ENCODE measurements around the gene CD47.

DNA sequence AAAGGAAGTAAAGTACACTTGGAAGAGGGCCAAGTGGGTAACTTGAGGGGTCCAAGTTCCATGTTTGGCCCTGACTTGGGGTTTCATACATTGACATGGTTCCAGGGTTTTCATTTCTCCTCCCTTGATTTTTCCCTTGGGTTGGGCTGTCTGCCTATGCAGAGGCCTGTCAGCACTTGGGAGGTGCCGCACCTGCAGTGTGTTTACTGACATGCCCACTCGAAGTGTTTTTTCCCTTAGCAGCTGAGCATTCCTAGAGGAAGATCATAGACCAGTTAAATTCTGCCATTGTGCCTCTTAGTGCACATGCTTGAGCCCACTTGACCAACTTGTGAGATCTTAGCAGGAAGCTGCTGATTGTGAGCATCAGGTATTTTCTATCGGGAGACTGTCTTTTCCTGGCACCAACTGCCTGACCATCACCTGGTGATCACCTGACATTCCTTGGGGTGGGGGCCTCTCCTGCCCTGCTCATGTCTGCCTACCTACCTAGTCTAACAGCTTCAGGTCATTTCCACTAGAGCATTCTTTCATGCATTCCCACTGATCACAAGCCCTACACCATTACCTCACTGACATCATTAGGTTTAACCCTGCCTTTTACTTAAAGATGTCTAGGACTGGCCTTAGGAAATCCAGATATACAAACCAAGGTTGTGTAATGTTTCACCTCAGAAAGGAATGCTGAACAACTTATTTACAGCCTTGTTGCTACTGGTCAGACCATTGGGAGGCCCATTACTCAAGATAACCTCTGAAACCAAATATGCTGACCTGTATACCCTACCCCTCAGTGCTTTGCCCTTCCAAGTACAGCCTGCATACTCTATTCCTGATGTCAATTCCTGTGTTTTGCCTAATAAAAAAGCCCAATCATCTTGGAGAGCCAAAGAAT, 68.3 kb downstream of the CD47 start:
- TF ChIP-seq, protein P1, sequence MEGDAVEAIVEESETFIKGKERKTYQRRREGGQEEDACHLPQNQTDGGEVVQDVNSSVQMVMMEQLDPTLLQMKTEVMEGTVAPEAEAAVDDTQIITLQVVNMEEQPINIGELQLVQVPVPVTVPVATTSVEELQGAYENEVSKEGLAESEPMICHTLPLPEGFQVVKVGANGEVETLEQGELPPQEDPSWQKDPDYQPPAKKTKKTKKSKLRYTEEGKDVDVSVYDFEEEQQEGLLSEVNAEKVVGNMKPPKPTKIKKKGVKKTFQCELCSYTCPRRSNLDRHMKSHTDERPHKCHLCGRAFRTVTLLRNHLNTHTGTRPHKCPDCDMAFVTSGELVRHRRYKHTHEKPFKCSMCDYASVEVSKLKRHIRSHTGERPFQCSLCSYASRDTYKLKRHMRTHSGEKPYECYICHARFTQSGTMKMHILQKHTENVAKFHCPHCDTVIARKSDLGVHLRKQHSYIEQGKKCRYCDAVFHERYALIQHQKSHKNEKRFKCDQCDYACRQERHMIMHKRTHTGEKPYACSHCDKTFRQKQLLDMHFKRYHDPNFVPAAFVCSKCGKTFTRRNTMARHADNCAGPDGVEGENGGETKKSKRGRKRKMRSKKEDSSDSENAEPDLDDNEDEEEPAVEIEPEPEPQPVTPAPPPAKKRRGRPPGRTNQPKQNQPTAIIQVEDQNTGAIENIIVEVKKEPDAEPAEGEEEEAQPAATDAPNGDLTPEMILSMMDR (IDR thresholded peaks at IDR 0.05; ENCODE audit: insufficient read depth, low read depth, low read length) = no peak
- TF ChIP-seq EZH2 (IDR thresholded peaks at IDR 0.05; ENCODE audit: insufficient read depth, low read length) = no peak

All from astrocyte (in vitro differentiated cells and primary cell).